Osteocyte (in vitro differentiated cells): Measurements from ENCODE around the gene MTA1. TPM values are rescaled to one million over a fixed set of nuclear protein-coding genes. Genes with fewer than 3 reads are reported as not detected.

Source experiments
- DNase-seq: peaks from one replicate; pipeline ENCODE4 v3.0.0; 2021; ENCODE audit warnings: mixed read lengths; ENCODE audit not compliant: unreplicated experiment; ENCODE audit errors: extremely low spot score
- H3K27ac Mint-ChIP-seq: one replicate; pipeline ENCODE4 v1.8.0; 2021; ENCODE audit warnings: mild to moderate bottlenecking, mixed read lengths; ENCODE audit not compliant: unreplicated experiment
- H3K27me3 Mint-ChIP-seq: one replicate; pipeline ENCODE4 v1.8.0; 2021; ENCODE audit warnings: mixed read lengths; ENCODE audit not compliant: unreplicated experiment
- H3K36me3 Mint-ChIP-seq: one replicate; pipeline ENCODE4 v1.8.0; 2021; ENCODE audit warnings: mixed read lengths; ENCODE audit not compliant: unreplicated experiment
- H3K4me1 Mint-ChIP-seq: one replicate; pipeline ENCODE4 v1.8.0; 2021; ENCODE audit warnings: mixed read lengths; ENCODE audit not compliant: unreplicated experiment
- H3K4me3 Mint-ChIP-seq: one replicate; pipeline ENCODE4 v1.8.0; 2021; ENCODE audit warnings: mild to moderate bottlenecking, moderate library complexity, mixed read lengths; ENCODE audit not compliant: unreplicated experiment
- H3K9me3 Mint-ChIP-seq: one replicate; pipeline ENCODE4 v1.8.0; 2021; ENCODE audit warnings: mixed read lengths; ENCODE audit not compliant: unreplicated experiment
- total RNA-seq: library from RNA; stranded (reverse); gene quantifications from 2 replicates; pipeline ENCODE4 v1.2.1, GENCODE V29; 2021
- TF ChIP-seq, protein P1 (sequence below): fragments of 200-600 bp; sonication (generic); IDR thresholded peaks from 2 replicates; pipeline ENCODE4 v1.5.0; 2021; ENCODE audit warnings: antibody characterized with exemption, mild to moderate bottlenecking, moderate library complexity

MTA1 gene
- total RNA-seq, 1 donor from 2014 or later, result 132 TPM

DNA sequence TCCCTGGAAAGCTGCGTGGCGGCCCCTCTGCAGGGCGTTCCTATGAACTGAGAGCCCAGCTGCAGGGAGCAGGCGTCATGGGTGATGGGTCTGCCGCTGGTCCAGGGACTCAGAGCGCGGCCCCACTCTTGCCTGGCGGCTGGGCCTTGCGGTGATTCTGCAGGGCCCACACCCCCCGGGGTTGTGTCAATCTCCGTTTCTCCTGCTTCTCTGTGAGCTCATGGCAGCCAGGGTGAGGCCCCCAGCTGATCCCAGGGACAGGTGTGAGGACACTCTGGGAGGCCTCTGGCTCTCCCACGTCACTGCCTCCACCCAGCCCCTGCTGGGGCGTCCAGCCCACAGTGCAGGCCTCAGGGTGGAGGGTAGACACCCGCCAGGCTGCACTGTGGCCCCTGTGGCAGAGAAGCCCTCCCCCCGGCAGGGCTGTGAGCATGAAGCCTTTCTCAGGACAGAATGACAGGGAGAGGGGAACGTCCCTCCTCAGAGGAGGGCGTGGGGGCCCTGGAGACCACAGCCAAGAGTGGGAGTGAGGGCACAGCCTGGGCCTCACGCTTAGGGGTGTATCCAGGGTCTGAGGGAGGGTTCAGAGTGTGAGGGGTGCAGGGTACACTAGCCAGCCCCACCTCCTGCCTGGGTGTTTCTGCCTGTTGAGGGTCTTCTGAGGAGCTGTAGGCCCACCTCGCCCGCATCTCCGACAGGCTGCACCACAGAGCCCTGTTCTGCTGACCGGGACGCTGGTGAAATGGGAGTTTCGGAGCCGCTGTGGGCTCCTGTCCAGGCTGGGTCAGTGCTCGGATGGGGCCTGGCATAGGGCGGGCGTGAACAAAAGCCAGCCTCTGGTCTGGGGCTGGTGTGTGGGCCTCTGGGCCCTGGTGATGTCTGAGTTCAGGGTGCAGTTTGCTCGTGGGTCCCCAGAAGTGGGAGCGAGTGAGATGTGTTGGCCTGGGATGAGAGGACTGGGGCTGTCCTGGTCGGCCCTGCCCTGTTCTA is 28.3 kb downstream of the MTA1 start:
- H3K9me3 Mint-ChIP-seq, result no peaks in the 10 kb centered on the region
- no peak overlapping the region for H3K27ac Mint-ChIP-seq
- no peaks in the 10 kb centered on the region for H3K4me1 Mint-ChIP-seq
- TF ChIP-seq, protein P1, sequence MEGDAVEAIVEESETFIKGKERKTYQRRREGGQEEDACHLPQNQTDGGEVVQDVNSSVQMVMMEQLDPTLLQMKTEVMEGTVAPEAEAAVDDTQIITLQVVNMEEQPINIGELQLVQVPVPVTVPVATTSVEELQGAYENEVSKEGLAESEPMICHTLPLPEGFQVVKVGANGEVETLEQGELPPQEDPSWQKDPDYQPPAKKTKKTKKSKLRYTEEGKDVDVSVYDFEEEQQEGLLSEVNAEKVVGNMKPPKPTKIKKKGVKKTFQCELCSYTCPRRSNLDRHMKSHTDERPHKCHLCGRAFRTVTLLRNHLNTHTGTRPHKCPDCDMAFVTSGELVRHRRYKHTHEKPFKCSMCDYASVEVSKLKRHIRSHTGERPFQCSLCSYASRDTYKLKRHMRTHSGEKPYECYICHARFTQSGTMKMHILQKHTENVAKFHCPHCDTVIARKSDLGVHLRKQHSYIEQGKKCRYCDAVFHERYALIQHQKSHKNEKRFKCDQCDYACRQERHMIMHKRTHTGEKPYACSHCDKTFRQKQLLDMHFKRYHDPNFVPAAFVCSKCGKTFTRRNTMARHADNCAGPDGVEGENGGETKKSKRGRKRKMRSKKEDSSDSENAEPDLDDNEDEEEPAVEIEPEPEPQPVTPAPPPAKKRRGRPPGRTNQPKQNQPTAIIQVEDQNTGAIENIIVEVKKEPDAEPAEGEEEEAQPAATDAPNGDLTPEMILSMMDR, result no peak
- H3K27me3 Mint-ChIP-seq, result no peaks in the 10 kb centered on the region
- peaks cover 5% of the 10 kb centered on the region for H3K36me3 Mint-ChIP-seq
- no peak overlapping the region for H3K4me3 Mint-ChIP-seq
- no peak for DNase-seq

DNA sequence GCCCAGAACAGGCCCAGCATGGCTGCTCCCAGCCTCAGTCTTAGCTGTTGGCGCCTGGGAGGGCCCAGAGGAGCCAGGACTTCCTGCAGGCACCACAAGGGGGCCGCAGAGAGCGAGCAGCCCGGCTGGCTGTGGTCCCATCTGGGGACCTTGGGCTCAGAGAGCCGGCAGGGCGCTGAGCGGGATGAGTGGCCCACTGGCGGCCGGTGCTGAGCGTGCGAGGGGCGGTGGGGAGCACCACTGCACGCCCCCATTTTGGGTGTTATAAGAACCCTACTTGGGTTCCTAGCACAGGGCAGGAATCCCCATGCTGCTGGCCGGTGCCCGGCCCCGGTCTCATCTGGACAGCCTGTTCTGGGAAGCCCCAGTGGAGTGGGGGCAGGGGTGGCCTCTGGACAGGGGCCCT is 29.1 kb downstream of the MTA1 start:
- Mint-ChIP-seq H3K27me3 (no peaks in the 10 kb centered on the region), H3K9me3 (no peaks in the 10 kb centered on the region), H3K27ac (no peak overlapping the region), H3K4me1 (no peaks in the 10 kb centered on the region), H3K4me3 (no peak overlapping the region), H3K36me3 (peaks cover 7% of the 10 kb centered on the region)
- TF ChIP-seq, protein P1, result peak; percentile 79
- no peak for DNase-seq

DNA sequence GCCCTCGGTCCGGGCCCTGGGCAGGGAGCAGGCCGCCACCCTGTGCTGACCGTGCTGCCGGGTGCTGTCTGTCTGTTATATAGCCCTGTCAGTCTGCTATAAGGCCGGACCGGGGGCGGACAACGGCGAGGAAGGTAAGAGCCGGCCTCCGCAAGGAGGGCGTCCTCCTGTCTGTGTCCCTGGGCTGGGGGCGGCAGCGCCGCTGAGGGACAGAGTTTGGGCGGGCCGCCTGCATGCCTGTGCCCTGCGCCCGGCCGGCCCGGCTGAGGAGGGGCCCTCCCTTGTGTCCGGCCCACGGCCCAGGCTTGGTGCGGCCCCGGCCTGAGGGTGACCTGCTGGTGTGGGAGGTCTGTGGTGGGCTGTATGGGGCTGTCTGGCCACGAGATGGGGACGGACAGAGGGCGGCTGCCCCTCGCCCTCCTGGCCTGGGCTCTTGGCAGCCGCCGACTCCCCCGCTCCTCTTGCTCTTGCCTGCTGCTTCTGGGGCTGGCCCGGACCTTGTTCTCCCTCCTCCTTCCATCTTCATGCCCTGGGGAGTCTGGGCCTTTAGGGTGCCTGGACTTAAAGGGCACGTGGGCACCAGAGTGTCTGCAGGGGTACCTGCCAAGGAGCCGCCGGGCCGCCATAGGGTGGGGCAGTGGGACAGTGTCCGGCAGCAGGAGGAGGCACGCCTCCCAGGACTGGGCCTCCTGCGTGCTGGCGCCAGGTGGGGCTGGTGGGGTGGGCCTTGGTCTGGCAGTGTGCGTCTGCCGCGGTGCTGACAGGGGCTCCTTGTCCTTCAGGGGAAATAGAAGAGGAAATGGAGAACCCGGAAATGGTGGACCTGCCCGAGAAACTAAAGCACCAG is 29.9 kb downstream of the MTA1 start:
- Mint-ChIP-seq H3K9me3 (no peaks in the 10 kb centered on the region), H3K27ac (no peak overlapping the region), H3K4me3 (no peak overlapping the region), H3K27me3 (no peaks in the 10 kb centered on the region), H3K4me1 (no peaks in the 10 kb centered on the region), H3K36me3 (peaks cover 8% of the 10 kb centered on the region)
- no peak for DNase-seq
- TF ChIP-seq, protein P1, result no peak

DNA sequence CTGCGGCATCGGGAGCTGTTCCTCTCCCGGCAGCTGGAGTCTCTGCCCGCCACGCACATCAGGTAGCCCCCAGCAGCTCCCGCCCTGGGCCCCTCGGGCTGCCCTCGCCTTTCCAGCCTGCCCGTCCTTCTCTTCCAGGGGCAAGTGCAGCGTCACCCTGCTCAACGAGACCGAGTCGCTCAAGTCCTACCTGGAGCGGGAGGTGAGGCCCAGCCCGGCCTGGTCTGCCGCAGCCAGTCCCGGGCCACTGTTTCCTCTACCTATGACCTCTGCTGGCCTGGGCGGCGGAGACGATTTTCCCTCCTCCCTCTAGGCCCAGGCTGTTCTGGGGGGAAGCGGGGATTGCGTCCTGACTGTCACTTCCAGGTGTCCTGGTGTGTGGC is 30.5 kb downstream of the MTA1 start:
- Mint-ChIP-seq H3K4me1 (no peaks in the 10 kb centered on the region), H3K27ac (no peak overlapping the region), H3K36me3 (peaks cover 11% of the 10 kb centered on the region), H3K9me3 (no peaks in the 10 kb centered on the region), H3K4me3 (no peak overlapping the region), H3K27me3 (no peaks in the 10 kb centered on the region)
- no peak for DNase-seq
- TF ChIP-seq, protein P1, result no peak
